HG02973 (cell line): Measurements from ENCODE around the gene ZNF17.
"Not testable (repeated sequence)": the region's sequence is repeated elsewhere in the genome, so short reads cannot be mapped to it uniquely, and the experiment has no call there.

Experiments used
- ATAC-seq: cut with Tn5 transposase; IDR thresholded peaks from one replicate; pipeline ENCODE4 v1.9.1; 2021; ENCODE audit warnings: moderate library complexity; ENCODE audit not compliant: unreplicated experiment

Gene ZNF17

GRCh38 chr19:57410877-57411671 lies at the start of gene ZNF17:
Gene ZNF17, plus strand, starts transcription at chr19:57411161. Its CDS starts 2,455 bp downstream, at chr19:57413616.
- ATAC-seq = peak; percentile 97

- ATAC-seq = no peak
These were observed 48.5 kb upstream of the ZNF17 start for GRCh38 chr19:57362419-57362818.

- peak; percentile 92 for ATAC-seq
These were observed 47.8 kb upstream of the ZNF17 start, which contains the start of the genes TRAPPC2B and ZNF547 for GRCh38 chr19:57362997-57363687. Gene TRAPPC2B, plus strand, starts transcription at chr19:57363551. Its CDS starts 1,283 bp downstream, at chr19:57364834. Gene ZNF547, plus strand, starts transcription at chr19:57363551. Its CDS starts 5,005 bp downstream, at chr19:57368556.

- peak; percentile 21 for ATAC-seq
These were observed 47.2 kb upstream of the ZNF17 start for GRCh38 chr19:57363688-57364181.

GRCh38 chr19:57366776-57367175 lies 44.2 kb upstream of the ZNF17 start:
- no peak for ATAC-seq

- ATAC-seq = no peak
These were observed 36.8 kb upstream of the ZNF17 start for GRCh38 chr19:57374179-57374578.

GRCh38 chr19:57374647-57375046 lies 36.3 kb upstream of the ZNF17 start:
- not testable (repeated sequence) for ATAC-seq

- ATAC-seq = no peak
These were observed 34.8 kb upstream of the ZNF17 start for GRCh38 chr19:57376151-57376550.

GRCh38 chr19:57377498-57378146 lies 33.3 kb upstream of the ZNF17 start:
- ATAC-seq = no peak

GRCh38 chr19:57380923-57381322 lies 30.0 kb upstream of the ZNF17 start:
- ATAC-seq = no peak

- ATAC-seq = no peak
These were observed 28.0 kb upstream of the ZNF17 start for GRCh38 chr19:57382806-57383488.

- ATAC-seq = no peak
These were observed 21.7 kb upstream of the ZNF17 start for GRCh38 chr19:57389194-57389729.

GRCh38 chr19:57389730-57390598 lies 21.0 kb upstream of the ZNF17 start, which contains the start of gene ZNF548:
Gene ZNF548, plus strand, starts transcription at chr19:57389854. Its CDS starts 246 bp downstream, at chr19:57390100.
- peak; percentile 96 for ATAC-seq

GRCh38 chr19:57395710-57396109 lies 15.3 kb upstream of the ZNF17 start:
- ATAC-seq = no peak

- ATAC-seq = no peak
These were observed 12.1 kb upstream of the ZNF17 start for GRCh38 chr19:57398868-57399267.

- no peak for ATAC-seq
These were observed 7.0 kb upstream of the ZNF17 start for GRCh38 chr19:57403737-57404563.

- ATAC-seq = no peak
These were observed 4.3 kb upstream of the ZNF17 start for GRCh38 chr19:57406516-57407123.

GRCh38 chr19:57419439-57419838 lies 8.5 kb downstream of the ZNF17 start:
- ATAC-seq = no peak
